ENCODE data around the gene MAPK13.
"Not testable (repeated sequence)": the region's sequence is repeated elsewhere in the genome, so short reads cannot be mapped to it uniquely, and the experiment has no call there.

MAPK13 gene

DNA sequence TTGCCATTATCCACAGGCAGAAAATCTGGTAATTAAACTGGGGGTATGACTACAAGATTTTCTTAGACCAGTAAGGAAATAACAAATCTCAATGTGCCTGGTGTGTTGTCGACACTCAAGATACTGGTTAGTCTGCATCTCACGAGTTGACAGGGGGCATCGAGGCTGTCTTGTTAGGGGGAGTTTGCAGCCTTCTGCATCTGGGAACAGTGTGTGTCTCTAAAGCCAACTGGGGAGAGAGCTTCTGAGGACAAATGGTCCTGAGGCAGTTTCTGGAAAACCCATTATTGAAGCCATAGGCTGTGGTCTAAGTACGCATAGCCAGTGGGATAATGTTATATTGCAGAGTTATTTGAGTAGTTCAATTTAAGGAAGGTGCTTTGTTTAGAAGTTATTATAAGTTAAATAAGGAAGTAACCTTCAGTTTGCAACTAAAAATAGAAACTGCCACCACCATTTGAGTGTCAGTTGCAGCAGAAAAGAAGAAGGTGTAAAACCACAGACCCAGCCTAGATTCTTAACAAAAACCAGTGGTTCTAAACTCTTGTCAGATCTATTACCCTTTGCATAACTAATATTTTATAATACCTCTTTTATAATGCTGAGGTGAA lies 15.4 kb upstream of the MAPK13 start:
- DNase-seq (ENCODE audit: low read depth in 2 of 2), result no peak

DNA sequence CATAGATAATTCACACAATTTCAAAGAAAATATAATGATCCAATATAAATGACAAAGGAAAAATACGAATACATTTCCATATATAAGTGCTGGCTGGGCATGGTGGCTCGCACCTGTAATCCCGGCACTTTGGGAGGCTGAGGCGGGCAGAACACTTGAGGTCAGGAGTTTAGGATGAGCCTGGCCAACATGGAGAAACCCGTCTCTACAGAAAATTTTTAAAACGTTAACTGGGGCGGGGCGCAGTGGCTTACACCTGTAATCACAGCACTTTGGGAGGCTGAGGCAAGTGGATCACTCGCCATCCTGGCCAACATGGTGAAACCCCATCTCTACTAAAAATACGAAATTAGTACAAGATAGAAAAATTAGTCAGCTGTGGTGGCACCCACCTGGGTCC lies 14.9 kb upstream of the MAPK13 start:
- no peak for DNase-seq (ENCODE audit: low read depth in 2 of 2)

DNA sequence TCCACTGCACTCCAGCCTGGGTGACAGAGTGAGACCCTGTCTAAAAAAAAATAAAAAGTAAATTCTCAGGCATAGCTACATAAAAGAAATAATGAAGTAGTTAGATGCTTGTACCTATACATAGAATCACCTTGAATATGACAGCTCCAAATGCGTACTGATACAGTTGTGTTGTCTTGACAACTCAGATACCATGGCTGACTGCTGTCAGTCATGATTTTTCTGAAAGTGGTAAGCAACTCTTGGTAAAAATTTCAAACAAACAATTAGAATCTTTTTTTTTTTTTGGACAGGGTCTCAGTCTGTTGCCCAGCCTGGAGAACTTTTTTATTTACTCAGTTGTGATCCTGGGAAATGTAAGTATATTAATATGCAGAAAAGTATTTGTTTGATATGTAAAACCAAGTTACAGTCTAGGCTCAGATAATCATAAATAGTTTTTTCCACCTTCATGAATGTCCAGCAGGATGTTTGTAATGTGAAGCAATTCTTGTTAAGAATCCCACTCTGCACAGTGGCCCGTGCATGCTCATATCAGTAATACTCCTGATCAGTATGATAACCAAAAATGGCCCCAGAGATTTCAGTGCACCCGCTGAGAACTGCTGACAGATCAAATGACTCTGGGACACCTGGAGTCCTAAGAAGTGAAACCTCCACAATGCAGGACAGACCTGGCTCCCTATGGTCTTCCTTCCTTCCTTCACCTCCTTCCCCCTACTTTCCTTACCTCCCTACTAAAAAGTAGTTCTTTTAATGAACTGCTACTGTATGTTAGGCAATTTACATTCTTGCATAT lies 14.0 kb upstream of the MAPK13 start:
- no peak for DNase-seq (ENCODE audit: low read depth in 2 of 2)

DNA sequence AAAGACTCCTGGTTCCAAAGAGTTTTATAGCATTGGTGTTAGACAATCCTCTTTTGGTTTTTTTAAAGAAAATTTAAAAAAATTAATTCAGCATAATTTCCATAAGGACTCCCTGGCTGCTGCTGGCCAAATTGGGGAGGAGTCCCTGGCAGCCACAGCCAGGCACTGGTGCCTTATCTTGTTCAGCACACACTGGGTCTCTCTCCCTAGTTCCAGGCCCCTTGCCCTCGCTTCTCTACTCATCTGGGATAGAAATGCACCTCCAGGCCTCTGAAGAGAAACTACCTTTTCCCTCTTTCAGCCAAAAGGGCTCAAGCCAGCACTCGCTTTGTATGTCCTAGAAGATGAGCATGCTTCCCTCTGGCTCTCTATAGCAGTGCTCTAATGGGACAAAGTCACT lies 13.4 kb upstream of the MAPK13 start:
- no peak for DNase-seq (ENCODE audit: low read depth in 2 of 2)

DNA sequence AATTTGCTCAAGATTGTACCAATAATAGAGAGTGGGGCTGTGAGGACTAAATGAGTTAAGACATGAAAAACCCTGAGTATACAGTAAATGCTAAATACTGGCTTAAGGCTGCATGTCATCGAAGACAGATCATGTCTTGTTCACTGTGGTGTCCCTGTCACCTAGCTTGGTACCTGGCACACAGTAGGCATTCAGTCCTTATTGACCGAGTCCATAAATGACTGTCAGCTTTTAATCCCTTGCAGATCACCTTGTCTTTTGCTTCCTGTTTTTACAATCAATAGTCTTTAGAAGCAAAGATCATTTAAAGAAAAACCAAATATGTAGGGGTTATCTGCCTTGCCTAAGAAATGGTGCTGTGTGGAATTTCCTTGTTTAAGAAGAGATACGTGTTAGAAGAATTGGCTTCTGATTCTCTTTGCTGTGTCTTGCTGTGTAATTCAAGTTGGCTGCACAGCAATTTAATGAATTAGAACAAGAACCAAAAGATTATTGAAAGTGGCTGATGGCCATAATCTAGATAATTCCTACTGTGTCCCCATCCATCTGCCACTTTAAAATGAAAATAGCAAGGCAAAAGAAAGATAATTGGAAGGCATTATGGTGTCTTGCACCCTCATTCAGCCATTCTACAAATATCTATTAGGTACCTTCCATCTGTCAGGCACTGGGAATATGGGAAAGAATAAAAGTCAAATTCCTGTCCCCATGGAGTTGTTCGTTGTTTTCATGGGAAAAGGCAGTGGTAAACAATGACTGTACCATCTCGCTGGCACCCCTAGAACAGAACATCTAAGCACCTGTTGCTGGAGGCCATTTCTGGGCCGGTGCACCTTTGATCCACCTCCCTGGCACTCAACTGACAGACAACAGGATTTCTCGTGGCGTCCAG lies 12.4 kb upstream of the MAPK13 start:
- DNase-seq (ENCODE audit: low read depth in 2 of 2), result no peak

DNA sequence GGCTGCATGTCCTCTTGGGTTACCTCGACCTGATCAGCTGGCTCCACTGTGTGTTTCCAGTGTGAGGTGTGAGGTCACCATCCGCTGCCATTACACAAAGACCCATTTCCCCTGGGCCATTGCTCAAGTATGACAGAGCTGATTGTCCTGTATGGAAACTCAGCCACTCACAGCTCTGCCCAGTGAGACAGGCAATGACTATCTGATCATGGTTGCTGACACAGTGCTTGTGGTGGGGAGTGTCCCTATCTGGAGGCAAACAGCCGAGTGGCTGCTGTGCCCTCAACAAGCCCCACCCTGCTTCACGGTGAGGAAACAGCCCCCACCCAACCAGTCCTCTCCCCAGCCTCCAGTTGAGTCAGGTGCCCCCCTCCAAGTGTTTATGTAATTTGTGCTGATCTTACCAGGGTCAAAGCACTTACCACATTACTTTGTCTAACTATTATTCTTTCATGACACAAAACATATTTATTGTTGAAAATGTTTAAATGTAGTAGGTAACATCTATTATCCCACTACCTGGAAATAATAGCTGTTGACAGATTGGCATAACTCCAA lies 11.7 kb upstream of the MAPK13 start:
- DNase-seq (ENCODE audit: low read depth in 2 of 2), result no peak

DNA sequence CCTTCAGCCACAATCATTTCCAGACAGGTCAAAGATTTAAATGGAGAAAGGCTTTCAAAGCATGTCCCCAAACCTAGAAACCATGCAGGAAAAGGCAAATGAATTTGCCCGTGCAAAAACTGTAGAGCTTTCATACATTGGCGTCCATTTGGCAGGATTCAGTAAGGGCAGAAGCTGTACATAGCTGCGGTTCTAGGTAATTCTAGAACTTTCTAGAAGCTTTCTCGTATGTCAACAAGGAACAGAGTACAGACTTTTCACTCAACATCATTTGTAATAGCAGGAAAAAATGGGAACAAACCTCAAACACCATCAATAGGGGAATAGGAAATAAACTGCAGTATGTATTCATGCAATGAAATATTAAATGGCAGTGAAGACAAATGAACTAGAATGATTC lies 11.1 kb upstream of the MAPK13 start:
- no peak for DNase-seq (ENCODE audit: low read depth in 2 of 2)

DNA sequence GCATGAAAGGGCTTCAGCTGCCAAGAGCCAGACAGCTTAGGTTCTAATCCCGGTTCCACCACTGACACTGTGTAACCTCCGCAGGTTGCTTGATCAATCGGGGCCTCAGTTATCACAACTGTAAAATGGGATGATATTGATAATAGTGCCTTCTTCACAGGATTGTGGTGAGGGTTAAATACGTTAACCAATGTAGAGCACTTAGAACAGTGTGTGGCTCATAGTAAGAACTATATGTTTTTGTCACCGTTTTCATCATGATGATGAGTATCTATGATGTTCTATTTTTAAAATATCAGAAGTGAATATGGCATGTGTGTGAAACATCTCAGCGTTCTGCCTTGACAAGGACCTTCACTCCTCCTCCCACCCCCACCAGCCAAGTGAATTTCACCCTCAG lies 10.3 kb upstream of the MAPK13 start:
- DNase-seq (ENCODE audit: low read depth in 2 of 2), result no peak

DNA sequence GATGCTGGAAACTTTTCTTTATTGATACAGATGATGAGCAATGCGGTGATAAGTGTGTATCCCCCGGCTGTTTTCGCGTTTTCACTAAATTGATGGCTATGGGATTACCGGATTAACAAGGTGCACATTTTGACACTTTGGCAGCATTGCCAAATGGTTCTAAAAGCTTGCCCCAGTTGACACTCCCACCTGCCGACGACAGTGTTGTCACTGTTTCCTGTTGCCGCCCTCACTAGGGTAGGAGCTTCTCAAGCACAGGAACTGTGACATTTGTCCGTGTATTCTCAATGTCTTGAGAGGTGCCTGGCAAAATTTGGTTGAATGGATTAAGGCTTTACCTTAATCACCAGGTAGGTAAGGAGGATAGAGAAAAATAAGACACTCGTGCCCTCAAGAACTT lies 9.8 kb upstream of the MAPK13 start:
- peak in 1 of 2 donors; percentile 60 for DNase-seq (ENCODE audit: low read depth in 2 of 2)

DNA sequence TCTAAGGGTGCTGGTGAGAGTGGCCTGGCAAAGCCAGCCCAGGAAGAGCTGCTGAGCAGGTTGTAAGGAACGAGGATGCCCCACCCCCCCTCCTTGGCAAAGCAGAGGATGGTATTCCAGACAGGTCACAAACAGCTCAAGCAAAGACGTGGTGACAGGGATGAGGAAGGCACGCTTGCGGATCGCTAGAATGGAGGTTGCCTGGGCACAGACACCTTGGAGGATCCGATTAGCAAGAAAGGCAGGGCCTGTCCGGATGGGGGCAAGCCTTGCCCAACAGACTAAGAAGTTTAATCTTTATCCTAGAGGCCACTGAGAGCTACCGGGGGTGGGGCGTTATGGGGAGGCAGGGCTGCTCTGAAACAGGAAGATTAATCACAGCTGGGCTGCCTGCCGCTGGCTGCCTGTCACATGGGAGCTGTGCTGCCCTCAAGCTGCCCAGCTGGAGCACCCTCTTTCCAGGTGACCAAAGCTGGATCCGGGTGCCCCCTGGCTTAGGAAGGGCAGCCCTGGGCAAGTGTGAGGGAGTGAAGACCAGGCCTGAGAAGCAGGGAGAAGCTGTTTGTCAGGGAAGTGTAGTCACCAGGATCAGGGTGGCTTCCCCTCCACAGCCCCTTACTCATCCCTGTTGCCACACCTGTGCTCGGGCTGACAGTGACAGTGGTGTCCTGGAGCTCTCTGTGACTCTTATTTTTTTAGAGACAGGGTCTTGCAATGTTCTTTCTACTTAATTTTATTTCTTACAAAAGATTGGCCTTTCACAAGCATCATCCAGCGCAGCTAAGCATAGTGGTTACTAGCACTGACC lies 9.1 kb upstream of the MAPK13 start:
- DNase-seq (ENCODE audit: low read depth in 2 of 2), result no peak

DNA sequence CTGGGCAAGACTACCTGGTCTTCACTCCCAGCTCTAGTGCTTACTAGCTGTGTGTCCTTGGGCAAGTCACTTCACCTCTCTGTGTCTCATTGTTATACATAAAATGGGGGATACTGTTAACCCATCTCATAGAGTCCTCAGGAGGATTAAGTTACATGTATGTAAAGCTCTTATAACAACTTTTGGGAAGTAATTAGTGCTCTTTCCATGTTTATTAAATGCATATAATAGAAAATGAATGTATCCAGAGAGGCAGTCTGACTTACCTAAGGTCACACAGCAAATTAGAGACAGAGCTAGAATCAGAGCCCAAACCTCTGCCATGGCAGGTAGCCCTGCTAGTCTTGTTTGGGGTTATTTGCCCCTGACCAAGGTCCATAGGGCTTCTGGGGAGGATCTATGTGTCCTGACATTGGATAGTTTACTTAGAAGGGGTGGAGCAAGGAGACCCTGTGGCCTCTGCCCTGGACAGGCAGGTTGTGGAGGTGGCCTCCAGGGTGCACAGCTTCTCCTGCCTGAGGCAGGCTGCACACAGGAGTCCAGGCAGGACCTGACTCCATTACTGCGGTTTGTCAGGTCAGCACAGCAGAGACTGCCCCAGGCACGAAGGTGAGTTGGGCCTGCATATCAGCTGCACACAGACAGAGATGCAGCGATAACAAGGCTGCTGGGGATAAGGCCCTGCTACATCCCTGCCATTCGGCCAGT lies 8.4 kb upstream of the MAPK13 start:
- no peak for DNase-seq (ENCODE audit: low read depth in 2 of 2)

DNA sequence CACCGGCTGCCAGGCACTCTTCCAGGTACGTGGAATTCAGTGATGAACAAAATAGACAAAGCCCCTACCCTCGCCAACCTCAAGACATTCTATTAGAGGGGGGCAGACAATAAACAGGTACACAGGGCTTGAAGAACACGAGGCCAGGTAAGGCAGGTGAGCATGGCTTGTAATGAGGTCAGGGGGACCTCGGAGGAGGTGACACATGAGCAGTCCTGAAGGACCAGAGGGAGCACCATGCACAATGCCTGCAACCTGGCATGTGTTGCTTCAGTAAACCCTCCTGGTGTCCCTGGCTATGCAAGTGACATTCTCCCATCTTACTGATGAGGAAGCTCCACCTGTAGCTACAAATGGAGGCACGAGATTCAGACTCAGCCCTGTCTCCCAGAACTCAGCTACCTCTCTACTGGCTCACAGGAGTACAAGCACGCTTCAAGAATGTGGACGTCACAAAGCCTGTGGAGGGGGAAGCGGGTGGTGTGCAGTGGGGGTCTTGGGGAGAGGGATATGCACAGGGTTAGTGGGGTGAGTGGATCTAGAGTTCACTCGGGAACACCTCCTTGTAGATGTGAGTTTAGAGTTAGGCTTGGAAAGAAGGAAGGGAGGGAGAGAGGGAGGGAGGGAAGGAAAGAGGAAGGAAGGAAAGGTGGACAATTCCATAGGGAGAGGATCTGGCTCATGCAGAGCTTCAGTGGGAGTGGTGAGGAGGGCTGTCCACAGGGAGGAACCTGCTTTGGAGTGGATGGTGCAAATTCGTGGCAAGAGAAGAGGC lies 7.6 kb upstream of the MAPK13 start:
- DNase-seq (ENCODE audit: low read depth in 2 of 2), result no peak

DNA sequence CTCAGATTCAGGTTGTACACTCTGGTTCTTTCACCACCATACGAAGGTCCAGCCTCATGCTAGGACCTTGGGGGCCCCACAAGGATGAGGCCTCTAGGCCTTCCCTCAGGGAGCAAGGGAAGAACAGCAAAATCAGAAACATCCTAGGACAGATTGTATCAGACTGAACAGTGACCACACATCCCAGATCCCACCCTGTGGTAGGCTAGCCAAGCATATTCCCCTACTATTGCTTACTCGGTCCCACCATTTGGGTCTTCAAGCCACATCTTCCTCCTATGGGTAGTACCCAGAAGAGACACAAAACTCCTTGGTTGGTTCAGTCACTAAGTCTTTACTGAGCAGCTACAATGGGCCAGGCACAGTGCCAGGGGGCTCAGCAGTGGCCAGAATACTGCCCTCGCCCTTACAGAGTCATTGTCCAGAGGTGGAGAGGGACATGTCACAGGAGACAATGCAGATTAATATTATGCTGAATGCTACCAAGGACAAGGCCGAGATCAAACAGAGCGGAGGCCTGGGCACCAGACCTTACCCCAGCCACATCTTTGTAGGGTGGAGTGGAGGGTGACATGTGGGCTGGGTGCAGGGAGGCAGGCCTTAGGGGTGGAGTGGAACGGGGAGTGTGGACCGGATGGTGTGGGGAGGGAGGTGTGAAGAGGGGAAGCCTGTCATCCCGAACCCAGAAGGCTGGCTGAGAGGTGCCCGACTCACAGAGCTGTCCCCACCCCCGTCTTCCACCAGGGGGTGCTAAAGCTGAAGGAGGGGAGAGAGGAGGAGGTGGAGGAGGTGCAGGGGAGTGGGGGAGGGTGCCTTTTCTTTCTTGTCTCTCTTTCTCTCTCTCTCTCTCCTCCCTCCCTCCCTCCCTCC lies 6.8 kb upstream of the MAPK13 start:
- DNase-seq (ENCODE audit: low read depth in 2 of 2), result peak; percentile 86 to 88

DNA sequence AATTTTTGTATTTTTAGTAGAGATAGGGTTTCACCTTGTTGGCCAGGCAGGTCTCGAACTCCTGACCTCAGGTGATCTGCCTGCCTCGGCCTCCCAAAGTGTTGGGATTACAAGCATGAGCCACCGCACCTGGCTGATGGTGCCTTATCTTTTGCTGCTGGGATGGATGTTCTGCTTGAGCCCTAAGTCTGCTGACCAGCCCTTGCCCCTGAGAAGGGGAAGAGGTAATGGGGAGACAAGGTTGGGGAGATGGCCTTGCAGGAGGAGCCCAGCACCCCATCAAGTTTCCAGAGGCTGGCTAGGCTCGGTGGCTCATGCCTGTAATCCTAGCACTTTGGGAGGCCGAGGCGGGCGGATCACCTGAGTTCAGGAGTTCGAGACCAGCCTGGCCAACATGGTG lies 6.0 kb upstream of the MAPK13 start:
- DNase-seq (ENCODE audit: low read depth in 2 of 2), result not testable (repeated sequence)

DNA sequence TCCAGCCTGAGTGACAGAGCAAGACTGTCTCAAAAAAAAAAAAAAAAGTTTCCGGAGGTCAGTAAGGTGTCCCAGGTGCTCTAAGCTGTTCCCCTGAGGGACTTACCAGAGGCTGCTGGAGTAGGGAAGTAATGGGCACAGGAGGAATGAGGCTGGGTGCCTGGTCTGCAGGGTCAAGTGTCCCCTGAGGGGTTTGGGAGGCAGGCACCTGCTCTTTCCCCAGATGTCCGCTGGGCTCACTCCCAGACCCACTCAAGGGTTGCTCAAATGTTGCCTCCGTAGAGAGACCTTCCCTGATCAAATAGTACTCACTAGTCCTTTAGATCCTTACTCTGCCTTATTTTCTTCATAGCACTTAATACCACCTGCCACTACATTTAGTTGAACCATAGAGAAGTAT lies 5.4 kb upstream of the MAPK13 start:
- no peak for DNase-seq (ENCODE audit: low read depth in 2 of 2)

DNA sequence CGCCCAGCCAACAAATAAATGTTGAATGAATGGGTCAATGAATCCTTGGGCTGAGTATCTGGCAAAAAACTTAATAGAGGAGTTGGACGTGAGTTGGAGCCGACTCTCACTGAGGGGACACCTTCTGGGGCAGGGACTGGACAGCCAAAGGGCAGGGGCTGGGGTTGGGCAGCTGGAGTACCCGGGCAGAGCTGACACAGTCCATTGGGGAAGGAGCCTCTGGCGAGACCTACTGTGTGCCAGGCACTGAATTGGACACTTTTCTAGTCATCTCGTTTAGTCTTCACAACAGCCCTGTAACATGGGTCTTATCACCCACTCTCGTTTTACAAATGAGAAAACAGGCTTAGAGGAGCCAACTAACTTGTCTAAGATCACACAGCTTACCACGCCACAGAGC lies 4.7 kb upstream of the MAPK13 start:
- no peak for DNase-seq (ENCODE audit: low read depth in 2 of 2)

DNA sequence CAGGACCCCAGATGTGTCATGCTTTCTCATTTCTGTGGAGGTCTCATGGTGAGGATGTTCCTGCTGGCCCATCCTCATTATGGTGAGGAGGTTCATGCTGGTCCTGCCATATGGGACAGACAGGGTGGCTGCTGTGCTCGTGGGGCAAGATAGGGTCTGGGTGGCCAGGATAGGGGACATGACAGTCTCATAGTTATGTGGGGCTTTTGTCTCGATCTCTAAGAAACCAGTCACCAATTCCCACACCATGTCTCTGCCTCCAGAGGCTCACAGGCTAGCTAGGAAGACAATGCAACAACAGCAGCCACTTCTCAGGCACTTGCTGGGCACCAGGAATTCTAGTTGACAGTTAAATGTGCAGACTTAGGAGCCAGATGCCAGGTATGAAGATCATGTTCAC lies 4.2 kb upstream of the MAPK13 start:
- no peak for DNase-seq (ENCODE audit: low read depth in 2 of 2)

DNA sequence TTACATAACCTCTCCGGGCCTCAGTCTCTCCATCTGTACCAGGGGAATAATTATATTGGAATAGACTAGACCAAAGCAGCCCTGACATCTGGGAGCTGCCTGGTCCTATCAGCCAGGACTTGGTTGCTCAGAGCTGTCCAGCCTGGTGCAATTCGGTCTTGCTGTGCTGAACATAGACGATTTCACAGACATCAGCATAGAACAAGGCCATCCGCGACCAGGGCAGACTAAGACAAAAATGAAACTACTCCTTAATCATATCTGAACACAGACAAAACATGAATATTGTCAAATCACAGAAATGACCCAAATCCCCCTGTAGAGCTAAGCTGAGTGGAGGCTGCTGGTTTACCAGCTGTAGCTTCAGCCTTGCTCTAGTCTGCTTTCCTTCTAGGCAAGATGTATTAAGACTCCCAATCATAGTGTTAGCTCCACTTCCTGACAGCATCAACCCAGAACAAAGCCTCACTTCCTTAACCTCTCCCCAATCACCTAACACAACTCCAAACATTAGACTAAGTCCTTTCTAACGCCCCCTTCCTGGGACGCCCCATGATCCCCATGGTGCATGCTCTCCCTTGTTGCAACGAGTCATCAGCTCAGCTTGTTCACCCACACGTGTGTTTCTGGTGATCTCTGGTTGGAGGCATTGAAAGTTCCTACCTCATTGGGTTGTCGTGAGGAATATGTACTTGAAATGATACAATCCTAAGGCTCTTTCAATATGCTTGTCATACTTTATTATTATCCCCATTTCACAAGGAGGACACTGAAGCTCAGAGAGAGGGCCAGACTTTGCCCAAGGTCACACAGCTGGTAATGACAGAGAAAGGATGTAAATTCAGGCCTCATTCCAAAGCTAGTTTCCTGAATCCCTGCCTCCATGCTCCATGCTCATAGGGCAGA lies 3.5 kb upstream of the MAPK13 start:
- no peak for DNase-seq (ENCODE audit: low read depth in 2 of 2)

Data from stimulated activated CD4-positive, alpha-beta T cell treated with anti-CD3 and anti-CD28 coated beads, Interleukin-4, amount 100 ng/mL, for 48 hours (primary cell).